Measurements from ENCODE around the gene NCOA1. TPM values are rescaled to one million over a fixed set of nuclear protein-coding genes. Genes with fewer than 3 reads are reported as not detected.

NCOA1 gene
- total and polyA plus RNA-seq, 7 donors = 12.8 to 78.1 (median 44.2) TPM

DNA sequence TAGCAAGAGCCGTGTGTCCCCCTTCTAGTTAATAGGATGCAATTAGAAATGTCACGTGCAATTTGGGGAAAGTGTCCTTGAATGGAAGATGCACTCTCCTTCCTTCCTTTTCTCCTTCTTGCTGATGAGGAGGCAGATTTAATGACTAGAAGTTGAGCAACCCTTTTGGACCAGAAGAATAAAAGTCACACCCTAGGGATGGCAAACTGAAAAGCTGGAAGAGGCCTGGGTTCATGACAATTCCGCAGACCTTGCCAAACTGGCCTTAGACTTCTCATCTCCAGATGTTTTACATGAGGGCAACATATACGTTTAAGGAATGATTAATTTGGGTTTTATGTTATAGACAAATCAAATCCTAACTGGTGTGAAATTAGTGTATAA lies 38.6 kb upstream of the NCOA1 start:
- Histone ChIP-seq H3K27me3 (ENCODE audit: insufficient read depth in 3 of 3, low read length in 2 of 3) (no peaks in the 10 kb centered on the region), H3K4me3 (peak overlapping the region; percentile 13), H3K36me3 (ENCODE audit: insufficient read depth in 1 of 2, low read depth in 1 of 2) (no peaks in the 10 kb centered on the region), H3K4me1 (peaks cover 32% of the 10 kb centered on the region), H3K9me3 (peaks cover 7% of the 10 kb centered on the region), H3K27ac (no peak overlapping the region)
- WGBS, 3 donors = 46 to 66% (median 51%) methylated on average over 4 of the region's 4 CpGs
- no peak for DNase-seq
- TF ChIP-seq, protein P1, sequence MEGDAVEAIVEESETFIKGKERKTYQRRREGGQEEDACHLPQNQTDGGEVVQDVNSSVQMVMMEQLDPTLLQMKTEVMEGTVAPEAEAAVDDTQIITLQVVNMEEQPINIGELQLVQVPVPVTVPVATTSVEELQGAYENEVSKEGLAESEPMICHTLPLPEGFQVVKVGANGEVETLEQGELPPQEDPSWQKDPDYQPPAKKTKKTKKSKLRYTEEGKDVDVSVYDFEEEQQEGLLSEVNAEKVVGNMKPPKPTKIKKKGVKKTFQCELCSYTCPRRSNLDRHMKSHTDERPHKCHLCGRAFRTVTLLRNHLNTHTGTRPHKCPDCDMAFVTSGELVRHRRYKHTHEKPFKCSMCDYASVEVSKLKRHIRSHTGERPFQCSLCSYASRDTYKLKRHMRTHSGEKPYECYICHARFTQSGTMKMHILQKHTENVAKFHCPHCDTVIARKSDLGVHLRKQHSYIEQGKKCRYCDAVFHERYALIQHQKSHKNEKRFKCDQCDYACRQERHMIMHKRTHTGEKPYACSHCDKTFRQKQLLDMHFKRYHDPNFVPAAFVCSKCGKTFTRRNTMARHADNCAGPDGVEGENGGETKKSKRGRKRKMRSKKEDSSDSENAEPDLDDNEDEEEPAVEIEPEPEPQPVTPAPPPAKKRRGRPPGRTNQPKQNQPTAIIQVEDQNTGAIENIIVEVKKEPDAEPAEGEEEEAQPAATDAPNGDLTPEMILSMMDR (IDR thresholded peaks at IDR 0.05) = no peak
- intact Hi-C loops (cut with DNase I) = no loop called here
- ATAC-seq = no peak

DNA sequence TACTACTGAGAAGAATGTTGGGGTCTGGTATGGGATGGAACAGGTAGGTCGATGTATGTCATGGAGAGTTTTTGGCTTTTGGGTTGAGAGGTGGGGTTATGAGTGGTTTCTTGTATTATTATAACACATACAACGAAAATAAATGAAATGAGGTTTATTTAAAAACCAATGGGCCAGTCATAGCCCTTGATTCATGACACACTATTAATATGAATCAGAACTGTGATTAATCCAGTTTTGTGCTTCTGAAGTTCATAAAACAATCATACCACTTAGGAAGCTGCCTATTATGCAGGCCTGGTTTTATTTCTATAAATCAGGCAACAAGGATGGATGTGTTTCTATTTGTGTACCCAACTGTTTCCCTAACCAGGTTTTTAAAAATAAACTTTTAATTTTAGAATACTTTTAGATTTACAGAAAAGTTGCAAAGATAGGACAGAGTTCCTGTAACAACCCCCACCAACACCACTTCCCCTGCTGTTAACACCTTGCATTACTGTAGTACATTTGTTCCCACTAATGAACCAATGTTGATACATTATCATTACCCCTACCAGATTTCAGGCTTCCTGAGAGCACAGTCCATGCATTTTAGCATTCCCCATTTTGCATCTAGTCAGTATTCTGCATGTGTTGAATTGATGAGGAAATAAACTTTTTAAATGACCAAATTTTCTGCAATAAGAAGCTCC lies 37.5 kb upstream of the NCOA1 start:
- TF ChIP-seq, protein P1 (IDR thresholded peaks at IDR 0.05) = no peak
- 84 to 86% (median 85%) methylated on average over 2 of the region's 2 CpGs for WGBS, 3 donors
- H3K4me3 ChIP-seq = peak overlapping the region; percentile 60
- peak overlapping the region; percentile 71 for H3K27ac ChIP-seq
- no peaks in the 10 kb centered on the region for H3K27me3 ChIP-seq (ENCODE audit: insufficient read depth in 3 of 3, low read length in 2 of 3)
- intact Hi-C loops (cut with DNase I) = no loop called here
- ATAC-seq (no peak), DNase-seq (no peak)
- peaks cover 7% of the 10 kb centered on the region for H3K9me3 ChIP-seq
- H3K36me3 ChIP-seq (ENCODE audit: insufficient read depth in 1 of 2, low read depth in 1 of 2) = no peaks in the 10 kb centered on the region
- peaks cover 34% of the 10 kb centered on the region for H3K4me1 ChIP-seq

DNA sequence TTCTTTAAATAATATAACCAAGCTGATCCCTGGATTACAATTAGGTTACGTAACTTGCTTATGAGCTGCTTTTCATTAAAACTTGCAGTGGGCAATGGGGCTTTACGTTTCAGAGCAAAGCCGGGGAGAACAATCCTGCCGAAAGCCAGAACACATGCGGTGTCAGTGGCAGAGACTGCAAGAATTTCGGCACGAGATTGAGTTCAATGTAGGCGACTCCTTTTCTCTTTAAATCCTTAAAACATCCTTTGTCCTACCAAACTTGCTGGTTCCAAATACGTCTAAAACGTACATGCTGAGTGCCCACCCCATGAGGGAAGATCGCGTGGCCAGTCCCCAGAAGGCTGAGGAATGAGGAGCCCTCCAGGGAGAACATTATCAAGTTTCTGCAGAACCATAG lies 36.8 kb upstream of the NCOA1 start:
- ATAC-seq (no peak), DNase-seq (no peak)
- H3K27ac ChIP-seq = peak overlapping the region; percentile 71
- no peaks in the 10 kb centered on the region for H3K36me3 ChIP-seq (ENCODE audit: insufficient read depth in 1 of 2, low read depth in 1 of 2)
- 12 to 21% (median 20%) methylated on average over 12 of the region's 12 CpGs for WGBS, 3 donors
- TF ChIP-seq, protein P1 (IDR thresholded peaks at IDR 0.05) = no peak
- H3K4me3 ChIP-seq = peak overlapping the region; percentile 60
- intact Hi-C loops (cut with DNase I) = no loop called here
- no peaks in the 10 kb centered on the region for H3K27me3 ChIP-seq (ENCODE audit: insufficient read depth in 3 of 3, low read length in 2 of 3)
- peaks cover 7% of the 10 kb centered on the region for H3K9me3 ChIP-seq
- peaks cover 34% of the 10 kb centered on the region for H3K4me1 ChIP-seq

DNA sequence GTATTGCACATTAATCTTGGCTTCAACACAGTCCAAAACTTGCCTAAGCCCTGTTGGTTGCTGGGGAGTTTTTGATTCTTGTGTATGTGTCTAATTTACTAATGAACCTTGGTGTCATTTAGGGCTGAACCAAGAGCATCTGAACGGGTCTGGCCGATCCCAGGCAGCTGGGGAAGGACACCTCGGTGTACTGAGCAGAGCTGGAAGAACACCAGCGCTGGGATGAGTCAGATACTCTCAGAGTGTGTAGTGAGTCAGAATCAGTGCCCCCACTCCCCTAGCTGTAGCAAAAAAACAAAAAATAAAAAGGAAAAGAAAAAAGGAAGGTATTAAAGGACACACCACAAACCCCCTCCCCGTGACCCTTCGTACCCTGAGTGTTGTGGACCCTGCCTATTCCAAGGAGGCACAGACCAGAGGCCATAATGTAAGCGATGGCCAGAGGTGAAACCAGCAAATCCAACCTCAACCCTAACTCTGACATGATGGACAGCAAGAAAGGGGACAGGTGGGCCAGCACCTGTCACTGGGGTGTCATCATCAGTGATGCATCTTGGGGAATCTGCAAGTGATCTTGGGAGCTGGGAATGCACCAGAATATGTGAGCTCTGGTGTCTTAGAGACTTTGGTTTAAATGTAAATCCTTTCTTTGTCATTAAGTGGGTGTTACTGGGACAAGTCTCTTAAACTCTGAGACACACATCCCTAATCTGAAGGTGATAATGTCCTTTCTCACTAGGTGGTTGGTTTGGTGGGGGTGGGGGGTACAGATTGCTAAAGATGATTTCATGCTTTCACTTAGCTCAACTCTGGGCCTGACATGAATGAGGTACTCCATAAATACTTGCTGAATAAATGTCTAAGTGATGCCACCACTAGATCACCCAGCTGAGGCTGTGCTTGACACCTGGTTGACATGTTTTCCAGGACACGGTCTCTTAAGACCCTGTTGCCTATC lies 34.2 kb upstream of the NCOA1 start:
- intact Hi-C loops (cut with DNase I) = loop anchor here in 1 of 2 donors (2.0 to 5.0 kb wide), 3 partner anchors 22 to 35 kb away; partner anchors contain the start of gene NCOA1
- peaks cover 34% of the 10 kb centered on the region for H3K4me1 ChIP-seq
- TF ChIP-seq, protein P1 (IDR thresholded peaks at IDR 0.05) = no peak
- H3K4me3 ChIP-seq = no peak overlapping the region
- no peaks in the 10 kb centered on the region for H3K9me3 ChIP-seq
- DNase-seq (peak; percentile 86 to 92), ATAC-seq (peak; percentile 96 to 98 (median 98))
- WGBS, 3 donors = 42 to 57% (median 48%) methylated on average over 8 of the region's 8 CpGs
- H3K27ac ChIP-seq = peak overlapping the region; percentile 84
- H3K27me3 ChIP-seq (ENCODE audit: insufficient read depth in 3 of 3, low read length in 2 of 3) = no peaks in the 10 kb centered on the region
- H3K36me3 ChIP-seq (ENCODE audit: insufficient read depth in 1 of 2, low read depth in 1 of 2) = no peaks in the 10 kb centered on the region
